Prostate gland (tissue), 2 donors: ENCODE data around the gene PBLD.

Experiments
- POLR2A ChIP-seq: fragments of 450-650 bp; IDR thresholded peaks from one replicate; pipeline ENCODE4 v1.6.1; 2016; ENCODE audit warnings: antibody characterized with exemption, mild to moderate bottlenecking
- POLR2AphosphoS5 ChIP-seq: sonication (generic); formaldehyde crosslinking; IDR thresholded peaks from one replicate; pipeline ENCODE4 v1.6.1; 2017; ENCODE audit warnings: antibody characterized with exemption
- TF ChIP-seq, protein P1 (sequence below), 4 experiments: fragments of 200-600 bp in 2 of 4; fragments of 450-650 bp in 2 of 4; sonication (generic) in 2 of 4; IDR thresholded peaks; 1 replicate in 3 of 4; 2 replicates in 1 of 4; pipeline ENCODE4 v1.5.1; 2016 to 2019; ENCODE audit warnings: antibody characterized with exemption in 4 of 4, mild to moderate bottlenecking in 2 of 4, moderate library complexity in 2 of 4

DNA sequence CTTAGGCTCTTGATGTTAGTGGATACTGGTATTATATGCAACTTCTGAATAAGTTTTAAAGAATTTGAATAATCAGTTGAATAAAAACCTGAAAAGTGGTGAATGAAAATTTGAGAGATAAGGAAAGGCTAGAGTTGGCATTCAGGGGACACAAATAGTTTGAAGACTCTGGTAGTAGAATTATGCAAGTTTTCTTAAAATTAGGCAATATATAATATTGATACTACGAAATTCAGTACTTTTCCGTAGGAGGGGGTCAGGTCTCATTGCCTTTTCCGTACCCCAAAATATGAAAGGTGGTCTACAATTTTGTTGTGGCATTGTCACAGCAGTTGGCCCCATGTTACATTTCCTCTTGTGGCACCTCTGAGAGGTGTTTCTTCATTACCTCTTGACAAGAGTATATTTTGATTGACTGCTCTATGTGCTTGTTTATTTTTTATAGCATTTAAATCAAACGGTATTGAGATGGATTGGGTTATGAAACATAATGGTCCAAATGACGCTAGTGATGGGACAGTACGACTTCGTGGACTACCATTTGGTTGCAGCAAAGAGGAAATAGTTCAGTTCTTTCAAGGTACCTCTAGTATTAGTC is 4.1 kb upstream of the PBLD start:
- TF ChIP-seq POLR2A (no peak), POLR2AphosphoS5 (no peak)
- TF ChIP-seq, protein P1, sequence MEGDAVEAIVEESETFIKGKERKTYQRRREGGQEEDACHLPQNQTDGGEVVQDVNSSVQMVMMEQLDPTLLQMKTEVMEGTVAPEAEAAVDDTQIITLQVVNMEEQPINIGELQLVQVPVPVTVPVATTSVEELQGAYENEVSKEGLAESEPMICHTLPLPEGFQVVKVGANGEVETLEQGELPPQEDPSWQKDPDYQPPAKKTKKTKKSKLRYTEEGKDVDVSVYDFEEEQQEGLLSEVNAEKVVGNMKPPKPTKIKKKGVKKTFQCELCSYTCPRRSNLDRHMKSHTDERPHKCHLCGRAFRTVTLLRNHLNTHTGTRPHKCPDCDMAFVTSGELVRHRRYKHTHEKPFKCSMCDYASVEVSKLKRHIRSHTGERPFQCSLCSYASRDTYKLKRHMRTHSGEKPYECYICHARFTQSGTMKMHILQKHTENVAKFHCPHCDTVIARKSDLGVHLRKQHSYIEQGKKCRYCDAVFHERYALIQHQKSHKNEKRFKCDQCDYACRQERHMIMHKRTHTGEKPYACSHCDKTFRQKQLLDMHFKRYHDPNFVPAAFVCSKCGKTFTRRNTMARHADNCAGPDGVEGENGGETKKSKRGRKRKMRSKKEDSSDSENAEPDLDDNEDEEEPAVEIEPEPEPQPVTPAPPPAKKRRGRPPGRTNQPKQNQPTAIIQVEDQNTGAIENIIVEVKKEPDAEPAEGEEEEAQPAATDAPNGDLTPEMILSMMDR (IDR thresholded peaks at IDR 0.05): no peak
